ENCODE data around the gene SLC26A1. TPM values are rescaled to one million over a fixed set of nuclear protein-coding genes. Genes with fewer than 3 reads are reported as not detected.

The SLC26A1 gene
- total and polyA plus RNA-seq, 2 donors (not counting 3 experiments of a cell fraction or from before 2014, with no cell fraction given) = 0.10 TPM; not detected in 1

GRCh38 chr4:968621-969394, 24.4 kb downstream of the SLC26A1 start:
- TF ChIP-seq FOS (IDR thresholded peaks at IDR 0.05; ENCODE audit: borderline replicate concordance, insufficient read depth, low read length) (no peak), GATA2 (IDR thresholded peaks at IDR 0.05; ENCODE audit: insufficient read depth, insufficient read length, low read depth, low read length) (no peak), EZH2 (IDR thresholded peaks at IDR 0.05; ENCODE audit: borderline replicate concordance, low read depth, low read length, severe bottlenecking) (no peak), MYC (IDR thresholded peaks at IDR 0.05; ENCODE audit: low read depth, low read length) (no peak), POLR2AphosphoS5 (IDR thresholded peaks at IDR 0.05; ENCODE audit: insufficient read depth, low read depth, low read length) (no peak), CTCF (IDR thresholded peaks at IDR 0.05; ENCODE audit: extremely low read depth in 1 of 2, insufficient read depth in 1 of 2, low read depth in 1 of 2, low read length in 2 of 2) (no peak), JUN (IDR thresholded peaks at IDR 0.05; ENCODE audit: borderline replicate concordance, insufficient read depth, insufficient read length, low read depth) (no peak), MAX (IDR thresholded peaks at IDR 0.05; ENCODE audit: insufficient read depth, insufficient read length) (no peak), POLR2A (IDR thresholded peaks at IDR 0.05; ENCODE audit: low read depth, low read length) (no peak)
- Histone ChIP-seq H4K20me1 (replicated peaks; ENCODE audit: control insufficient read depth, extremely low read depth, insufficient read depth, low read length) (no peaks in the 10 kb centered on the region), H3K4me1 (ENCODE audit: control insufficient read depth, extremely low read depth, insufficient read depth, low read length) (peaks cover 11% of the 10 kb centered on the region), H3K27me3 (ENCODE audit: control insufficient read depth in 2 of 2, insufficient read depth in 2 of 2, low read length in 2 of 2) (no peaks in the 10 kb centered on the region), H3K9me1 (replicated peaks; ENCODE audit: control insufficient read depth, extremely low read depth, insufficient read depth, low read length) (no peaks in the 10 kb centered on the region), H3K36me3 (ENCODE audit: control insufficient read depth in 2 of 2, extremely low read depth in 1 of 2, insufficient read depth in 2 of 2, low read length in 2 of 2) (peaks cover 0 to 16% of the 10 kb centered on the region in 2 experiments), H3K4me2 (ENCODE audit: insufficient read depth, low read length) (no peak overlapping the region), H3K27ac (ENCODE audit: insufficient read depth, low read depth, low read length) (no peak overlapping the region), H2AFZ (ENCODE audit: low read depth, low read length) (no peak overlapping the region), H3K4me3 (replicated peaks in 1 of 3; ENCODE audit: insufficient read depth in 1 of 3, low read depth in 1 of 3, low read length in 3 of 3) (no peak overlapping the region), H3K9me3 (replicated peaks; ENCODE audit: control insufficient read depth, insufficient read depth, low read length) (no peaks in the 10 kb centered on the region), H3K79me2 (ENCODE audit: control insufficient read depth, insufficient read depth, low read length) (no peaks in the 10 kb centered on the region), H3K9ac (replicated peaks; ENCODE audit: extremely low read depth, insufficient read depth, low read length) (no peak overlapping the region)
- intact Hi-C loops (cut with micrococcal nuclease) = no loop called here
- POLR2A ChIA-PET = no interaction called here
- dilution Hi-C loops (cut with MboI; ENCODE audit: extremely low pct_ligation_motif_present, low sequenced_read_pairs) = no loop called here
- DNase-seq (ENCODE audit: low read depth, low spot score) (no peak), FAIRE-seq (no peak)
- CTCF ChIA-PET = no interaction called here
- BruUV-seq (replicated peaks) = no TSS peak

All from endothelial cell of umbilical vein (primary cell).